ENCODE data around the gene SLC26A11.

GRCh38 chr17:80294653-80295052 lies 74.4 kb downstream of the SLC26A11 start:
- no peak for TF ChIP-seq CTCF (IDR thresholded peaks at IDR 0.05; ENCODE audit: low read depth, low read length)
- no peak for TF ChIP-seq POLR2A (IDR thresholded peaks at IDR 0.05; ENCODE audit: extremely low read depth, insufficient read length)
